ES-I3 (cell line): ENCODE data around the gene CAT.

Experiments used
- H3K36me3 ChIP-seq: 2 replicates; pipeline ENCODE4 v1.6.1; 2013; ENCODE audit warnings: mild to moderate bottlenecking, low read length, control low read depth, moderate library complexity; ENCODE audit not compliant: insufficient read depth
- H3K4me1 ChIP-seq: 2 replicates; pipeline ENCODE4 v1.6.1; 2013; ENCODE audit warnings: mild to moderate bottlenecking, control low read depth, low read length; ENCODE audit not compliant: insufficient read depth
- H3K9ac ChIP-seq: 2 replicates; pipeline ENCODE4 v1.6.1; 2013; ENCODE audit warnings: low read depth, mild to moderate bottlenecking, low read length, moderate library complexity
- H3K9me3 ChIP-seq: 2 replicates; pipeline ENCODE4 v1.6.1; 2013; ENCODE audit warnings: mild to moderate bottlenecking, low read length, moderate library complexity; ENCODE audit not compliant: control insufficient read depth, insufficient read depth

CAT gene

GRCh38 chr11:34459507-34460162 lies 20.9 kb downstream of the CAT start:
- Histone ChIP-seq H3K4me1 (peaks cover 4% of the 10 kb centered on the region; the same call in 1 of the 2 replicates), H3K9ac (no peak overlapping the region), H3K9me3 (no peaks in the 10 kb centered on the region), H3K36me3 (no peaks in the 10 kb centered on the region)

- Histone ChIP-seq H3K36me3 (no peaks in the 10 kb centered on the region), H3K4me1 (peaks cover 4% of the 10 kb centered on the region; the same call in 1 of the 2 replicates), H3K9ac (no peak overlapping the region), H3K9me3 (no peaks in the 10 kb centered on the region)
Measured at GRCh38 chr11:34460278-34460677, 21.5 kb downstream of the CAT start.

GRCh38 chr11:34461215-34461614 lies 22.5 kb downstream of the CAT start:
- no peaks in the 10 kb centered on the region for H3K36me3 ChIP-seq
- H3K4me1 ChIP-seq = peaks cover 4% of the 10 kb centered on the region; the same call in 1 of the 2 replicates
- no peaks in the 10 kb centered on the region for H3K9me3 ChIP-seq
- H3K9ac ChIP-seq = no peak overlapping the region

- no peak overlapping the region for H3K9ac ChIP-seq
- H3K9me3 ChIP-seq = peaks cover 2% of the 10 kb centered on the region
- no peaks in the 10 kb centered on the region for H3K4me1 ChIP-seq
- no peaks in the 10 kb centered on the region for H3K36me3 ChIP-seq
Measured at GRCh38 chr11:34464591-34465051, 25.9 kb downstream of the CAT start.

- no peaks in the 10 kb centered on the region for H3K36me3 ChIP-seq
- H3K4me1 ChIP-seq = no peaks in the 10 kb centered on the region
- peaks cover 2% of the 10 kb centered on the region for H3K9me3 ChIP-seq
- H3K9ac ChIP-seq = no peak overlapping the region
Measured at GRCh38 chr11:34466802-34467488, 28.2 kb downstream of the CAT start.

- peaks cover 2% of the 10 kb centered on the region for H3K9me3 ChIP-seq
- no peaks in the 10 kb centered on the region for H3K36me3 ChIP-seq
- H3K4me1 ChIP-seq = no peaks in the 10 kb centered on the region
- H3K9ac ChIP-seq = no peak overlapping the region
Measured at GRCh38 chr11:34468209-34468841, 29.6 kb downstream of the CAT start.

- no peaks in the 10 kb centered on the region for H3K36me3 ChIP-seq
- H3K4me1 ChIP-seq = no peaks in the 10 kb centered on the region
- no peak overlapping the region for H3K9ac ChIP-seq
- H3K9me3 ChIP-seq = no peaks in the 10 kb centered on the region
Measured at GRCh38 chr11:34473603-34474169, 35.0 kb downstream of the CAT start.

- H3K4me1 ChIP-seq = no peaks in the 10 kb centered on the region
- H3K9me3 ChIP-seq = no peaks in the 10 kb centered on the region
- H3K9ac ChIP-seq = no peak overlapping the region
- H3K36me3 ChIP-seq = no peaks in the 10 kb centered on the region
Measured at GRCh38 chr11:34475656-34476055, 36.9 kb downstream of the CAT start.

- Histone ChIP-seq H3K9ac (no peak overlapping the region), H3K4me1 (no peaks in the 10 kb centered on the region), H3K36me3 (no peaks in the 10 kb centered on the region), H3K9me3 (no peaks in the 10 kb centered on the region)
Measured at GRCh38 chr11:34476849-34477248, 38.1 kb downstream of the CAT start.

GRCh38 chr11:34478845-34479663 lies 40.3 kb downstream of the CAT start:
- no peaks in the 10 kb centered on the region for H3K4me1 ChIP-seq
- H3K9me3 ChIP-seq = no peaks in the 10 kb centered on the region
- no peak overlapping the region for H3K9ac ChIP-seq
- no peaks in the 10 kb centered on the region for H3K36me3 ChIP-seq

- Histone ChIP-seq H3K9ac (no peak overlapping the region), H3K4me1 (no peaks in the 10 kb centered on the region), H3K36me3 (no peaks in the 10 kb centered on the region), H3K9me3 (no peaks in the 10 kb centered on the region)
Measured at GRCh38 chr11:34480314-34480713, 41.6 kb downstream of the CAT start.

- H3K36me3 ChIP-seq = no peaks in the 10 kb centered on the region
- H3K4me1 ChIP-seq = no peaks in the 10 kb centered on the region
- no peaks in the 10 kb centered on the region for H3K9me3 ChIP-seq
- H3K9ac ChIP-seq = no peak overlapping the region
Measured at GRCh38 chr11:34481307-34481706, 42.6 kb downstream of the CAT start.

- H3K4me1 ChIP-seq = no peaks in the 10 kb centered on the region
- no peaks in the 10 kb centered on the region for H3K9me3 ChIP-seq
- no peak overlapping the region for H3K9ac ChIP-seq
Measured at GRCh38 chr11:34483106-34483874, 44.6 kb downstream of the CAT start.

More at GRCh38 chr11:34483106-34483874, 44.6 kb downstream of the CAT start:
- no peaks in the 10 kb centered on the region for H3K36me3 ChIP-seq
